DMS53 treated with DMSO at 0.1 percent for 48 hours (cell line): Measurements from ENCODE around the gene ESAM.
A peak's percentile ranks its signal among the peaks of the same experiment; 100 is the strongest.

ENCODE experiments used
- DNase-seq: peaks from one replicate; lab custom pipeline; 2025; ENCODE audit not compliant: unreplicated experiment; lab: John Stamatoyannopoulos, UW

The ESAM gene

DNA sequence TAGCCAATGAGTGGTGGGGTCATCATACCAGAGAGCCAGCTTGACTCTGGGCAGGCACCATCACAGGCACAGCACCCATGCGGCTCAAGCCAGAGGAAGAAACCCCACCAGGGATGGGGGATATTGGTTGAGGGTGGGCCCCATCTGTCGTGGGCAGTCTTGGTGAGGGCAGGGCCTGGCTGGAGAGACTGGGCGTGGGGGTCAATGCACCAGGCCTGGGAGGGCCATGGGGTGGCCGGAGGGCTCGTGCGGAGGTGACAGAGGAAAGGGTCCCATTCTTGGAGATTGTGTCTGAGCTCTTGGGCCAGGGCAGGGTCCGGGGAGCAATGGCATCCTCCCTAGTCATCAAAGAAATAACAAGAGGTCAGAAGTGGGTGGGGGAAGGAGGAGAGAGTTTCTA lies 8.5 kb downstream of the ESAM start:
- no peak for DNase-seq

DNA sequence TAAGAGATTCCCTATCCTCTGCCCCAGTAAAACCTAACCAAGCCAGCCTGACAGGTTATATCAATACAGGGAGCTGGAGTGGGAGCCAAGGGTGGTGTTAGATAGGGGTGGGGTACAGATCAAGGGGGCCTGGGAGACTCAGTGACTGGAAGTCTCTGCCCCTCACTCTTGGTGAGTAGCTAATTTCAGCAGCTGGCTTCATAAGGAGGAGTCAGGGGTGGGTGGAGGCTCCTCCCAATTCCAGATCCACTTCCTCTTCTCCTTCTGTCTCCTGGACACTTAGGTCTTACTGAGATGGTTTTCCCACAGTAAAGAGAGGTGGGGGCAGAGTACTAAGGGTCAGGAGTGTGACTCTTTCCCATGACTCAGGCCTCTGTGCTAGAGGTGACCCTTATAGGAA lies 8.9 kb downstream of the ESAM start:
- no peak for DNase-seq

DNA sequence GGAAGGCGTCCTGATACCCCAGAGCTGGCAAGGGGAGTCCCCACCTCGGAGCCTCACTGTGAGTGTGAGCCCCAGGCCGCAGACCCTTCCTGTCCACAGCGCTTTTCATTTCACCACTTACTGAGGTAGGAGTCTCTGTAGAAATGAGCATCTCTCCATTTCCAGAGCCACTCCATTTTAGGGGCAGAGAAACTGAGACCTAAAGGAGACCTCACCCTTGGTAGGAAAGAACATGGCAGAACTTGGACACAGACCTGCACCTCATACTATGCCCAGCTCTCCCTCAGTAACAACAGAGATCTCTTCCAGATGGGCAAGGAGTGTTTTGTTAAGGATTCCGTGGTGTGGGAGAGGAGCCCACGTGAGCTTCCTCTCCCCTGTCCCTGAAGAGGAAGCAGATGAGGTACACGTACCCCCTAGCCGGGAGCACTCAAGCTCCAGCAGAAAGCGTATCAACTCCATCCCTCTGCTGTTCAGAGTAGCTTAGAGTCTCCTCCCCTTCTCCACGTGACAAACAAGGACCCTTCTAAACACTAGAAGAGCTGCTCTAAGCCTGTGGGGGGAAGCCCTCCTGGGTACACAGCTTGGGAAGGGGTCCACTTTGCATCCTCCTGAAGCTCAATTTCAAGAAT lies 9.5 kb downstream of the ESAM start:
- no peak for DNase-seq

DNA sequence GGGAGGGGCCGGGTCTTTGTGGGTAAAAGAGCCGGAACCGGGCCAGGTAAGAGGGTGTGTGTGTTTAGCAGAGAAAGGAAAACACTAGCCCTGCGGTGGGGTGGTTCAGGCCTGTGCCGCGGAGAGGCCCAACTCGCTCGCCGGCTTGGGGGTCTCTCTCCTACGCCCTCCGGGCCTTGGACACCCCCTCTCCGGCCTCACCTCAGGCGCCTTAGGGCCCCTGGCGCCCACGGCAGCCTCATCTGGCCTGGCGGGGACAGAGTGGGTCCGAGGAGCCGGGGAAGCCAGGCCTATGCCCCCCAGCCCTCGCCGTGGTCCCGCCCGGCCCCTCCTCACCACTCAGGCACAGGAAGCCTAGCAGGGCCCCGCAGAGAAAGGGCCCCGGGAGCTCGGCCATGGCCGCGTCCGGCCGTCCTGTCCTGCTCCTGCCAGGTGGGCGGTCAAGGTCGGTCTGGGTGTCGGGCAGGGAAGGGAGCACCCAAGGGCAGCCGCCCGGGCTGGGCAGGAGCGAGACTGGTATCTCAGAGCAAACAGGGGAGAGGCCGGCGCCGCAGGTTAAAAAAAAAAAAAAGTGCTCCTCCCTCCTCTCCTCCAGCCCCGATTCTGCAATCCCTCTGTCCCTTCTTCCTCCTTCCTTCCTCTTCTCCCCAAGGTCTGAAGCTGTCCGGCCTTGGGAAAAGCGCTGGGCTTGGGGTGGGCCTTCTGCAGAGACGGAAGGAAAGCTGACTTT lies 10.2 kb downstream of the ESAM start, which contains the start of gene VSIG2:
TSS of gene VSIG2 (minus strand) at position 515 of the 730 bp plus-strand sequence. CDS start at position 397, 118 bp downstream.
- no peak for DNase-seq

DNA sequence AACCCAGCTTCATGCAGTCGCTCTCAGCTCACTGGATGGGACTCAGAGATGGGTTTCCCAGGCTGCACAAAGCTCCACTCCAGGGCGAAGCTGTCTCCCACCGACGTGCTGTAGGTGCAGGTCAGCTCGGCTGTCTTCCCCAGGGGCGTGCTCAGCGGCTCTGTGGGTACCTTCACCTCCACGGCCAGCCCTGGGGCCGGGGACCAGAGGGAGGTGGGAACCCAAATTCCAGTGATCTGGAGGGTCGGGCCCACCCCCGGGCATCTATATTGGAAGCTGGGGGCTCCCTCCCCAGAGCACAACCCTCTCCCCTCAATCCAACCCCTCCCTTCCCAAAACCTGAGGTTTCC lies 10.7 kb downstream of the ESAM start:
- DNase-seq: no peak

DNA sequence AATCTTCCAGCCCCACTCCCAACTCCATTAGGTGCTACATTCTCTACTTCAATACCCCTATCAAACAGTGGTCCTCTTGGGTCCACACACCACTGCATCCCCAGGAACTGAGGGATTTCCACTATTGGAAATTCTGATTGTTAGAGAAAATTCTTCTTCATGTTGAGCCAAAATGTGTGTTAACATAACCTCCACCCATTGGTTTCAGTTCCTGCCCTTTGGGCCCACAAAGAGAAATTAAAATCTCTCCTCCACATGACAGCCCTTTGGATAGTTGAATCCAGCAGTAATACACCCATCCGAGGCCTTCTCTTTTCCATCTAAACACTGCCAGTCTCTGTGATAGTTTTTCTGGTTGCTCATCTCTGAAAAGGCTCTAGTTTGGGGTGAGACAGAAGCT lies 12.2 kb downstream of the ESAM start:
- no peak for DNase-seq

DNA sequence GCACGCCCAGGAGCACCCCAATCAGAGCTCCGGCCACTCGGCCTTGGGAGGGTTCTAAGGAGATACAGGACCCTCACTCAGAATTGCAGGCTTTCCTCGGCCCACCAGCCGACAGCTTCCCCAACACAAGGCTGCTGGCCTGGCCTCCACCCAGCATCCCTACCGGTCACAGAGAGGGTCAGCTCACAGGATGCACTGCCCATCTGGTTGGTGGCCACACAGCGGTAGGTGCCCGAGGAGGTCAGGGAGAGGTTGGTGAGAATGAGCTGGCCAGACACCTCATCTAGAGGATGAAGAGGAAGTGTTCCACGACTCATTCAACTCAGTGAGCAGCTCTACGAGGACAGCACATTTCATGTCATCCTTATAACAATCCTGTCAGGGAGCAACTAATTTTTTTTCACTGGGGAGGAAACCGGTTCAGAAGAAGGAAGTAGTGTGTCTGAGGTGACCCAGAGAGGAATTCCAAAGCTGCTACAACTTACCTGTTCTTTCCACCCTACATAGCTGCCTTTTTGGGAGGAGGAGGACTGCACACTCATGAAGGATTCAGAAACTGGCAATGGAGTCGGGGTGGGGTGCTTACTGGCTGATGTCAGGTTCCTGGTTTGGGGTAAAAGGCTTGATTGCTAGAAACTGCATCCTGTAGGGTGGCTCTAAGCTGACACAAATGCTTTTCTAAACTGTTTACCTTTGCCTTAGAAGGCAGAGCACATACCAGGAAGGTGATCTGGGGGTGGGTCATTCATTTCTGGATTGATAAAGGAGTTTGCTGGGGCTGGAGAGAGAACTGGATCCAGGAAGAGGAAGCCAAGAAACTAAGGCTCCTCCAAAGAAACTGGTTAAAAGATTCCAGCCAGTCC lies 13.4 kb downstream of the ESAM start:
- no peak for DNase-seq

DNA sequence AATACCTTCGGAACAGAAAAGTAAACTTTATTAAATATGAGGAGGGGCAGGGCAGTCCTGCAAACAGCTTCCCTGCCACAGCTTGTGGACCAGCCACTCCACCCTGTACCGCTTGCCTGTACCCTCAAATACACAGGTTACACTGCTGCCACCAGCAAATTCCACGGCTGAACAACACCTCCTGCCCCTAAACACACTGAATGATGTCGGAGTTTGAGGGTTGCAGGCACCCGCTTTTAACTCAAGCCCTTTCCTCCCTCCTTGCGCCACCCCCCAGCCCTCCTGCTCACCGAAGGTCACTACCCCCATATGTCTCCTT lies 14.0 kb downstream of the ESAM start:
- DNase-seq: no peak

DNA sequence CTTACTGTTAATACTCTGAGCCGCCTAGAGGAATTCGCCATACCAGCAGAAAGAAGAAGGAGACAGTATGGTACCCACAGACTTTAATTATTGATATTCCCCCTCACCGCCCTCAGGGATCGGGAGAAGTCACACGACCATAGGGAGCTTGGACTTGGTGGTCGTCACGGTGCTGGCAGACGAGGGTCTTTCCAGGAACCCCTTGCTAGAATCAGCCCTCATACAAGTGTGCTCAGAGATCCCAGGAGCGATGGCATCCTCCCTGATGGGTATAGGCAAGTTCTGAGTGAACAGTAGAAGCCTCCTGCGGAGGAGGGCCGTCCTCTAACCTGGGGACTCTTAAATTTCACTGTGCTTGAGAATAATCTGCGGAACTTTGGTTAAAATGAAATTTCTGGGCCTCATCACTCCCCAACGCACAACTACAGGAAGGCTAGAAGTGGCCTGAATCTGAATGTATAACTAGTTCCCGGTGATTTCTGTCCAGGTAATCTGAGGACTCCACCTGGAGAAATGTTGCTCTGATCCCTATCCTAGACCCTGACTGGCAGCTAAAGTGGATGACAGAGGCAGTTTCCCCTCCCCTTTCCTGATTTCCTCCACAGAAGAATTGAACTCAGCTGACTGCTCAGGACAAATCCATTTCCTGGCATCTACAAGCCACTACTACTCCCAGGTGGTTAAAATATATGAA lies 14.5 kb downstream of the ESAM start:
- no peak for DNase-seq

DNA sequence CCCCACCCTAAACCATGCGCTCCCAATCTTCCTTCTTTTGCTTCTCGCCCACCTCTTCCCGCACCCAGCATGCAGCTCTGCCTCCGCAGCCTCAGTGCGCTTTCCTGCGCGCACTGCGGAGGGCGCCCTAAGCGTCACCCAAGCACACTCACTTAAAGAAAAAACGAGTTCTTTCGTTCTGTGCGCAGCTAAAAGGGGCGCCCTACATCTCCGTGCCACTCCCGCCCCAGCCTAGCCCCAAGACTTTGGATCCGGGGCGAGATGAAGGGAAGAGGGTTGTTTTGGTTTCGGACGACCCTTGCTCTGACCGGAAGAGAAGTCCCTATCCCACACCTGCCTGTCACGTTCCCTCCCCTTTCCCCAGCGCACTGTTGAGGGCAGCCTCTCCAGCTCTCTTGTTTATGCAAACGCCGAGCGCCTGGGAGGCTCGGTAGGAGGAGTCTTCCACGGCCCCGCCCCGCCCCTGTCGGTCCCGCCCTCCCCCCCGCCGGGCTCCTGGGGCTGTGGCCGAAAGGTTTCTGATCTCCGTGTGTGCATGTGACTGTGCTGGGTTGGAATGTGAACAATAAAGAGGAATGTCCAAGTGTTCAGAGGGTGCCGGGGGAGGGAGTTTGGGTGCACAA lies 15.4 kb downstream of the ESAM start:
- DNase-seq: peak; percentile 88

DNA sequence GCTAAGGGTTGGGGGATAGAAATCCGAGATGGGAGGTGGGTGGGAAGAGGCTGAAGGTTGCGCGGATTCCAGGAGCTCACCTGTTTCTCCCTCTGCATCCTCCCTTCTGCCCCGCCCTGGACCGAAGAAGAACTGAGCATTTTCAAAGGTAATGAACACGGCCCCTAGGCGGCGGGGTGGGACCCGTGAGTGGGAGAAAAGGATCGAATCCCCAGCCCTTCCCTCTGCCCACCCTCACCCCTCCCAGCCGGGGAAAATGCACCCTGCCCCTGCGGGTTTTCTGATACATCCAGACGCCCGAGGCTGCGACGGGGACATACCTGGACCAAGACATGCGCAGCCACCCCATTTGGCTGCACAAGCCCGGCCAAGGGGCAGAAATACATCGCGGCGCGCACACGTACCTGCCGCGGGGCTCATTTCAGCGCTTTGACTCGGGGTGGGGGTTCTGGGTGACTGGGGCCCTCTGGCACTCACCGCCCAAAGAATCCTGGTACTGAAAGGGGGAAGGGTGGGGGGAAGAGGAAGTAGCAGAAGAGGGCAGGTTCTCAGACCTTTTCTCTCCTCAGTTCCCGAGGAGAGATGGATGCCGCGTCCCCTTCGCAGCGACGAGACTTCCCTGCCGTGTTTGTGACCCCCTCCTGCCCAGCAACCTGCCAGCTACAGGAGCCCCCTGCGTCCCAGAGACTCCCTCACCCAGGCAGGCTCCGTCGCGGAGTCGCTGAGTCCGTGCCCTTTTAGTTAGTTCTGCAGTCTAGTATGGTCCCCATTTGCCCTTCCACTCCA lies 16.1 kb downstream of the ESAM start:
- no peak for DNase-seq

DNA sequence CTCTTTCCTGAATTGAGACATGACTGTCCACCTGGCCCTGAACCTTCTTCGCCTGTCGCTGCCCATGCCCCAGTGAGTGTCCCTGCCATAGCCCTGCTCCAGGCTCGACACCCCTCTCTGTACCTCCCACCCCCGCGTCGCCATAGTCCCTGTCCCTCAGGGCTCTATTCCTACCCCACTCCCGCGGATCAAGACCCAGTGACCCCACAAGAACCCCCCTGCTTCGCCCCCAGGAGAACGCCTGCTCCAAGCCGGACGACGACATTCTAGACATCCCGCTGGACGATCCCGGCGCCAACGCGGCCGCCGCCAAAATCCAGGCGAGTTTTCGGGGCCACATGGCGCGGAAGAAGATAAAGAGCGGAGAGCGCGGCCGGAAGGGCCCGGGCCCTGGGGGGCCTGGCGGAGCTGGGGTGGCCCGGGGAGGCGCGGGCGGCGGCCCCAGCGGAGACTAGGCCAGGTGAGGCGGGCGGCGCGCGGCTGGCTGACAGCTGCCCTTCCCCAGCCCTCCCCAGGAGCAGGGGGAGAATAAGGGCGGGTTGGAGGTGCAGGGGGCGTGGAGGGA lies 16.7 kb downstream of the ESAM start:
- no peak for DNase-seq

DNA sequence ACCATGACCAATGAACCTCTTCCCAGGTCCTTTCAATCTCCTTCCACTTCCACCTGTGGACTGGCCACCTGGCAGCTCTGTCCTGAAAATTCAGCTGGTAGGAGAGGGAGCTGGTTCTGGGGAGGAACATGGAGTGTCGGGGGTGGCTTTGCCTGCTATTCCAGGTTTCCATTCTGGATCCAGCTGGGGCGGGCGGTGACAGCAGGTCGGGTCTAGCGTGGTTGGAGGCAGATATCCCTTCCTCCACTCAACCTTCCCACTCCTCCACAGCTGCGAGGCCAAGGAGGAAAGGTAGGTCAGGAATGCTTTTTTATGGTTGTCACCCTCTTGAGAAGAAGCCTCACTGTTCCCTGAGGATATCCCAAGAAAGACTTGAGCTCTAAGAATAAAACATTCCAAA lies 19.0 kb downstream of the ESAM start:
- no peak for DNase-seq

DNA sequence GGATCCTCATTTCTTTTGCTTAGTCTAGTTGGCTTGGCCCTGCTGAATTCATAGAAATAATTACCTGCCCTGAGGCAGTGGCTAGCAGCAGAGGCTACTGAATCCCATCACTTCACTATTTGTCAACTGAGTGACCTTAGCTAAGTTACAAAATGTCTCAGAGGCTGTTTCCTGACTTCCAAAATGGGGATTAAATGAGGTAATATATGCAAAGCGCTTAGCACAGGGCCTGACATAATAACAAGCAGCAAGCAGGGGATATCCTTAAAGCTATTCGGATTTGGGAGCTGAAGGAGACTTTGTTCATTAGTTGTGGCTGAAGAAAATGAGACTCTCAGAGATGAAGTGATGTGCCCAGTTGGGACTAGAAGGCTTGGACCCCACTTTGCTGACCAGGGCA lies 19.5 kb downstream of the ESAM start:
- no peak for DNase-seq

DNA sequence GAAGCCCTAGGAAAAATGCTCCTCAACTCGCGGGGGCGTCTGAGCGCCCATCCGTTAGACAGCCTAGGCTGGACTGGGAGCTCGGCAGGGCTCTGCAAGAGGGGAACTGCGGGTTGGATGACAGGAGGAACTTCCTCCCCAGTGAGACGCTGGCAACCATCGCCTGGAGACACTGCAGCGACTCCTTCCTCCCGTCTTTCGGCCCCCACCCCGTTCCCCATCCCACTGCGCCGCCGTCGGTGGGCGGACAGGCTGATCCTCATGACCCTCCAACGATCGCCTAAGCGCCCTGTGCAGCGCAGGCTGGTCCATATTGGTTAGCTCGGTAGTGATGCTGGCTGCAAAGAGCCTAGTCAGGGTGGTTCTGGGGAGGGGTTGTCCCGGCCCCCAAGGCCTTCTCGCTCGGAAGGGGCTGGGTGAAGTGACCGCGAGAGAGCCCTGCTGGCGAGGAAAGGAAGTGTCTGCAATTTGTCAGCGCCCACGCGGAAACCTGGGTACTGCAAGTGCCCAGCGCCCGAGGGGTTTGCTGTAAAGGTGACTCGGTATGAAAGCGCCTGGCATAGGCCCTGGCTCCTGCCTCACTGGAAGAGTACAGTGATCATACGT lies 21.7 kb downstream of the ESAM start:
- DNase-seq: no peak

DNA sequence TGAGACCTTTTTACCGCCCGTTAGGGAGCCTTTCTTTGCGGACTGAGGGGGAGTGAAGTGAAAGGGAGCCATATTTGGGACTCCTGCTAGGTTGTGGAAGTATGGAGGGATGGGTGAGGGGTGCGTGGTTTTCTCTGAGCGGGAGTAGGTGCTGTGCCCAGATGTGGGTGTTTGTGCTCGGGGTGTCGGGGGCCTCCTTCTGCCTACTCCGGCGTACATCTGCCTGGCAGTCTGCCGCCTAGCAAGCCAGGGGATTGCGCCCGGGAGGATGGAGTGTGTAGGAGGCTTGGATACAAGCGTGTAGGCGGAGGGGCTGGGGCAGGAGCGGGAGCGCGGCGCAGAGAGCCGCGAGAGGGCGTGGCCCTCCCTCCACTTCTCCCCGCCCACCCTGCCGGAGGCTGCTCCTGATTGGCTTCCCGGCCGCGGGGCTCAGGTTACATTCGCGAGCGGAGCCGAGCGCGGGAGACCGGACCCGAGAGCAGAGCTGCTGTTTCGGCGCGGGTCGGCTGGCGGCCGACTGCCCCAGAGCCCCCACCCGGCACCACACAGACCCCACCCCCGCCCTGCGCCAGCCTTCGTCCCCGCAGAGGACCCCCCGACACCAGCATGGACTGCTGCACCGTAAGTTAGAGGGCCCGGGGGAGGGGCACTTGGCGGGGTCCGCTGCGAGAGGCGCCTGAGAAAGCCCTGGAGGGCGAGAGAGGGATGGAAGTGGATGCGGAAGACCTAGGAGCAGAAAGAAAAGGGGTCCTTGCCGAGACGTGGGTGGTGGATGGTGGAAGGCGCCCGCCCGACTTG lies 22.4 kb downstream of the ESAM start, which contains the start of gene NRGN:
TSS of gene NRGN (plus strand) at position 464 of the 798 bp plus-strand sequence. CDS start at position 607, 143 bp downstream.
- DNase-seq: peak; percentile 83

DNA sequence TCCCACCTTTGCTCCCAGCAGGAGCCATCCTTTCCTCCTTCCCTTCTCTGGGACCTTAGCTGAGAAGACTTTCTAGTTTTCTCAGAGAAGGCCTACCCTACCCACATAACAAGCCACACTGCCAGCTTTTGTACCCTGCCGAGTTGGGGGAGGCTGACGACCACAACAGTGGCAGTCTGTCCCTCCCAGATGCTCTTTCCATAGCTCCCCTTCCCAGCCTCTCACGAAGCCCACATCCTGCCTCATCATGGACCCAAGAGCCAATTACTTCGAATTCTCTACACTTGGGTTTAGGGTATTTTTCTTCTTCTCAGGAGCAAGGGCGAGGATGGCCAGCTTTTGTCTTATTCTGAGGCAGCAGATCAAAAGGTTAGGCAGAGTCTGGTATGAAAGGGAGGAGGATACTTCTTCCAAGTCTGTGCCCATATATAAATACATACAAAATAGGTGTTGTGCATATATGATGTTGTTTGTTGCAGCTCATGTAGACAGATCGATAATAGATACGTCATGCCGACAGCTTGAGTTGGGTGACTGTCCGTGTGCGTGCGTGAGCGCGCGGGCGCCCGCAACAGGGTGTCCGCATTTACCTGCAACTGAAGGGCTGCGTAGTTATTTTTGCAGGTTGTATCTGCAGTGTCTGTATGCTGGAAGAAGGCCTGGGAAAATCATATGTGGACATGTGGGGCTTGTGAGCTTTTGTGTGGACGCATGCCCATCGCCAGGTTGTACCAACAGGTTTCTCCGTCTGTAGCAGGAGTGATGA lies 23.2 kb downstream of the ESAM start:
- DNase-seq: no peak
